ENCODE data around the gene UQCRC1.

The UQCRC1 gene

DNA sequence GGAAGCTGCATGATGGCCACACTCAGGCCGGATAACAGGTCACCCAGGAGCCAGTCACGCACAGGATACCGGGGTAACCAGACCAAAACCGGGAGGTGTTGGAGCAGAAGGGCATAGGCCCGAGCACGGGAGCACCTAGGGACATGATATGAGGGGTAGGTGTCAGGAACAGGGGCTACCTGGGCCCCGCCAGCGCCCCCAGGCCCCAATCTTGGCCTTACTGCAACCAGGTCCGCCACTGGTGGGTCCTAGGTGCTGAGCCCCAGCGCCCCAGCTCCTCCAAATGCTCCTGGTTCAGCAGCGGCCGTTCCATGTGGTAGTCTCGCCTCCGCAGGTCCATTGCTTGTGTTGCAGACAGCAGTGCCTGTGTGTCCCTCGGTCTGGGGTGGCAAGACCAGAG is 23.8 kb upstream of the UQCRC1 start:
- FAIRE-seq: no peak

- FAIRE-seq: no peak
These were observed 22.3 kb upstream of the UQCRC1 start for GRCh38 chr3:48631516-48632448.

DNA sequence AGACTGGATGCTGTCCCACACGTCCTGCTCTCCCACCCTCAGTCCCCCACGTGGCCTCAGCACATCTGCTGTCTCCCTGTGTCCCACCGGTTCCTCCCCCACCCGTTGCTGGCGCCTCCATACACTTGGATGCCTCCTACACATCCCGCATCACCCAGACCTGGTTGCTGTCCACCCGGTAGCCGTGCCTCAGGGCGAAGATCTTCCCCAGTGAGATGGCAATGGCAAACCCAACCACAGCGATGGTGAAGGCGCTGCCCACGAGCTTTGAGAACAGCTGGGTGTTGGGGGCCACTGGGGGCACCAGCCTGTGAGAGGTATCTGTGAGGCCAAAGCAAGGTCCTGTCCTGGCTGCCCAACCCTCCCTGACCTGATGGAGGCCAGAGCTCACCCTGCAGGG is 21.4 kb upstream of the UQCRC1 start:
- FAIRE-seq: no peak

GRCh38 chr3:48630407-48630806 is 21.0 kb upstream of the UQCRC1 start:
- FAIRE-seq: no peak

GRCh38 chr3:48629894-48630293 is 20.4 kb upstream of the UQCRC1 start:
- FAIRE-seq: no peak

DNA sequence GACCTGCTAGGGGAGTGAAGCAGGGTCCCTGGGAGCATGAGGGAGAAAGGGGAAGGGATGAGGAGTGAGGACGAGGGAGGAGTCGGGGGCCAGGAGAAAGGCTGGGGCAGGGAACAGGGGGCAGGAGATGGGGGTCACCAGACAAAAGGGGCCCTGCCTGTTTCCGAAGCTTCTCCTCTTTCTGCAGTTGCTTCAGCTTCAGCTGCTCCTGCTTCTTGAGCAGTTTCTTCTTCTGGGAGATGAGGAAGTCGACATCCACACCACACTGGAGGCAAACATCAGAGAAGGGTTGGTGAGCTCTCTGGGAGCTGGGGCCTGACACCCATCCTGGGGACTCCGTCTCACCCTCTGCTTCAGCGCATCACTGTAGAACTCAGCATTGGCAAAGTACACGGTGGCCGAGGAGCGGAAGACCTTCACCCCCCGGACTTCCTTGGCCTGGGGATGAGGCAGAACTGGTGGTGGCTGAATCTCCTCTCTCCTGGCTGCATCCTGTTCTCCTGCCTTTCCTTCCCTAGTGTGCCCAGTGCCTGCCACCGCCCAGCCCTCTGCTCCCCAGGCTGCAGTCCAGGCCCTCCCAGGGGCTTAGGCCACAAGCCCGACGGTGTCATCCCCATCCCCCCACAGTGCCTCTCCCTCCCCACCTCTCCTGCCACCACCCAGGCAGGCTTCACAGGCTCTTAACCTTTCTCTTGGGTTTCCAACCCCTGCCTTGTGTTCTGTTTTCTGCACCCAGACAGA is 19.0 kb upstream of the UQCRC1 start:
- FAIRE-seq: no peak

- FAIRE-seq: no peak
These were observed 16.2 kb upstream of the UQCRC1 start for GRCh38 chr3:48625600-48625999.

- no peak for FAIRE-seq
These were observed 15.3 kb upstream of the UQCRC1 start for GRCh38 chr3:48624767-48625166.

DNA sequence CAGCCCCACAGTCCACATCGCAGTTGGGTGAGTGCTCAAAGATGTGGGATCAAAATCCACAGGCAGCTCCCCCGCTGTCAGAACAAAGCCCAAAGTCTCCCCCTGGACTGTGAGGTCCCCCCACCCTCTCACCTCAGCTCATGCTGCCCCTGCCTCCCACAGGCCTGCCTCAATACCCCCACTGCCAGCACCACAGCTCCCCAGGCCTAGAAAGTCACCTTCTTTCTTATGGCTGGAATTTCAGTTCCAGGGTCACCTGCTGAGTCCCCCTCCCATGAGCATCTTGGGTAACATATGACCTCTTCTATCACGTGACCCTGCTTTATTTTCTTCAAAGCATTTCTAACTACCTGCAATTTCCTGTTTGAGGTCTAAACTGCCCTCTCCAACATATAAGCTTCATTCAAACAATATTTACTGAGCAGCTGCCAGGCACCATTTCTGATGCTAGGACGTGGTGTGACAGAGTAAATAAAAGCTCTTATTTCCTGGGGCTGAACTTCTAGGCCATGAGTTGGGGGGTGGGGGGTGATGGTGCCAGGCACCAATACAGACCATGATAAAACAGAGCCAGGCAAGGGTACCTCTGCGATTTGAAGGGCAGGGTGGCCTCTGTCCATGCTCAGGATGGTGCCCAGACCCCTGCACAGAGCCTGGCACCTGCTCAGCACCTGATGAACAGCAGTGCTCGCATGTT is 14.6 kb upstream of the UQCRC1 start:
- FAIRE-seq: no peak

- FAIRE-seq: no peak
These were observed 12.0 kb upstream of the UQCRC1 start, which contains the start of gene TMEM89 for GRCh38 chr3:48621461-48621869. TSS of gene TMEM89 (minus strand) at chr3:48621769. CDS start at chr3:48621756, 13 bp downstream.

GRCh38 chr3:48619541-48620524 is 10.4 kb upstream of the UQCRC1 start:
- no peak for FAIRE-seq

- FAIRE-seq: no peak
These were observed 8.1 kb upstream of the UQCRC1 start for GRCh38 chr3:48617559-48617958.

DNA sequence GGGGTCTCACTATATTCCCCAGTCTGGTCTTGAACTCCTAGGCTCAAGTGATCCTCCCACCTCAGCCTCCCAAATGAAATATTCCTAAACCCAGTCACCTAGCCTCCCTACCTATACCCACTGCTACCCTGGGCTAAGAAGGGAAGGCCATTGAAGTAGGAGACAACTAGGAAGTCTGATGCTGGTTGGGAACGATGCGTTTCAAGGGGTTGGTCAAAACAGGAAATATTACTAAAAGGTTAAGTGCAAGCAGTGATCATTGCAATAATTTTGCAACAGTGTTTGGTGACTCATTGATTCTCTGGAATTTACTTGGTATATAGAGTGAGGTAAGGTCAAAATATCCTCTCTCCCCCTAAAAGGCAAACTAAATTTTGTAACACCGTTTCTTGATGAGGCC is 4.6 kb upstream of the UQCRC1 start:
- no peak for FAIRE-seq

DNA sequence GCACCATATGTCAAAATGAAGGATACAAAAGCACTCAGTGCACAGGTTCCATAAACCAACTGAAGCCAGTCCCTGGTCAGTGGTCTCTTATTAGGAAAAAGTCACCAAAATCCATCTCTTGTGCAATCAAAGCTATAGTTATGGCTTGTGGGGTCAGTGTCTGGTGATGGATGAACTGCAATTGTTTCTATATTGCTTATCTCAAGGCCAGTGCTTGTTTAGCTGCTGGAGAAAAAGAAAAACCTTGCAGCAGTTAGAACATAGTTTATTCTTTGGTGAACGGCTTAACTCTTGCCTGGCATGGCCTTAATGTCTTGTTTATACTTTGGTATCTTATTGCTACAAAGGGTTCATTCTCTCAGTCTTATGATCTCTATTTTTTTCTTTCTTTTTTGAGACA is 2.9 kb upstream of the UQCRC1 start:
- no peak for FAIRE-seq

DNA sequence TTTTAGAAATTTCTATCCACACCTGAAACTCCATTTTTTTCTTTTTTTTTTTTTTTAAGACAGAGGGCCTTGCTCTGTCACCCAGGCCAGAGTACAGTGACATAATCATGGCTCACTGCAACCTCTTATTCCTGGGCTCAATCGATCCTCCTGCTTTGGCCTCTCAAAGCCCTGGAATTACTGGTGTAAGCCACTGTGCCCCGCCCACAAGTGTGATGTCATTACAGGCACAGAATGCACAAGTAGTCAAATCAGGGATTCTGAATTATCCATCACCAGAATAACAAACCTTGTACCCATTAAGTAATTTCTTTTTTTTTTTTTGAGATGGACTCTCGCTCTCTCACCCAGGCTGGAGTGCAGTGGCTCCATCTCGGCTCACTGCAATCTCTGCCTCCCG is 1.9 kb downstream of the UQCRC1 start:
- FAIRE-seq: no peak

DNA sequence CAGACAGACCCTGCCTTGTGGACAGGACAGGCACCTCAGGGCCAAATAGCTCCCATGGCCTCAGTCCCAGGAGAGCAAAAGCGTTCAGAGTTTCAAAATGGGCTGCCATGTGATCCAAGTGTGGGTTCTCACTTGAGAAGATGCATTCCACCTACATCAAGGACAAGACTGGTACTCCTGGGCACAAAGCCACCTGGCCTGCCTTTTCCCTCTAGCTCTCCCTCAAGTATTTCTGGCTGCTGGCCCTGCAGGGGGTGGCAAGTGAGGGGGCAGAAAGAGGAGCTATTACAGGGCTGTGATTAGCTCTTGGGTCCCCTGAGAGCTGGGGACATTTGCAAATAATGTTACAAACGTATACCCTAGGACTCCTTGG is 7.8 kb downstream of the UQCRC1 start:
- FAIRE-seq: no peak

DNA sequence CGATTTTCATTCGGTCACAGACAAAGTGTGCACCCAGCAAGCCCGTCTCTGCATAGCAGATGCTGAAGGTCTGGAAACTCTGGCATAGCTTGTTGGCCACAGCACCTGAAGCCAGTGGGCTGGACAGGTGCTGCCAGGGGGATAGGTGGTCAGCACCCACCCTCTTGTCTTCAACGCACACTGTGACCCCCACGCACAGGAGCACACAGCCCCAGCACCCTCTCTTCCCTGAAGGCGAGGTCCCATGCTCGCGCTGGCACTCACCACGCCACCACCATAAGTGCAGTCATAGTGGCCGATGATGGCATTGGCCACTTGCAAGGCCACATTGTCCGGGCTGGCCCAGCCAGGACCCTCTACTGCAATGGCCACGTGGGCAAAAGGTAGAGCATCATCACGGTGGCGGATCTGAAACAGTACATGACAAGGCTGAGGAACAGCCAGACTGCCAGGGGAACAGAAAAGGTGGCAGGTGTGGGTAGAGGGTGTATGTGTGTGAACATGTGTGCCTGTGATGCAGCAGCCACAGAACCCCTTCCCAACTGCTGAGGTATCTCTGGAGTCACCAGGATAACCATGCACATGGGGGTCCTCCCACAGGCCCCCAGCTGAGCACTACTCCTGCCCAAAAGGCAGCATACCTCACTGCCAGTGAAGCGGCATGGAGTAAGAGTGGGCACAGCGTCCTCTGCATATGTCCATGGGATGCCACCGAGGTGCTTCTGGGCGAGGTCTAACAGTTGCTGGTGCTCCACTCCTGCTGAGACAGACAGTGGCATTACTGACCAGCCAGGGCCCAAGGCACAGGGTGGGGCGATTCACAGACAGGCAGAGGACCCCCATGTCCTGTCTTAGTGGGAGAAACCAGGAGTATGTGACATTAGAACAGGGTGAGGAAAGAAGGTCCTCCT is 8.5 kb downstream of the UQCRC1 start:
- FAIRE-seq: no peak

DNA sequence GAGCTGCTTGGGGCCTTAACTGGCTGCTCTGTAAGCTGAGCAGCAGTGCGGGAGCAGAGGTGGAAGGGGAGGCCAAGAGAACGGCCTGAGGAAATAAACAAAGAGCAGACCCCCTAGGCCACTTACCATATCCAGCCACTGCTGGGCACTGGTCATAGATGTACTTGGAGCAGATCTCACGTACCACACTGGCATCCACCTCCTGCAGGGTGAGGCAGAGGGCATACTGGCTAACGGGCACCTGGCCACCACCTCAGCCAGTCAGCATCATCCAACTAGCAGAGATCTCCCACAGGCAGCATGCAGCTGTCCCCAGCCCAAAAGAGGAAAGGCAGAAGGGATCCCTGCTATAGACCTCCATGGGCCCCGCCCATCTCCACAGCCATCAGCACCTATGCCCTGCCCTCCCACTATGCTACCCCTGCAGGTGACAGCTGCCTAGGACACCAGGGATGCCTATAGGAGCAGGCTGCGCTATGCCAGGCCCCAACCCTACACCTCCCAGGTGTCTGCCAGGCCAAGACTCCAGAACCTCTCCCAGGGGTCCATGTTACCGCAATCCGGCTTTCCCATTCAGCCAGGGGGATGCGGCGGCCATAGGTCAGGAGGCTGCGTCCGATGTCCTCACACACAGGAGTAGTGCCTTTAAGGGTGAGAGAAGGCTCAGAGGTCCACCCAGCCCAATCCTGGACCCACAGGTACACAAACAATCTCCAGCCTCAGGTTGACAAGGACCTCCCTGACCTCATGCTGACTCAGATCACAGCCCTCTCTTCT is 9.7 kb downstream of the UQCRC1 start:
- FAIRE-seq: no peak

DNA sequence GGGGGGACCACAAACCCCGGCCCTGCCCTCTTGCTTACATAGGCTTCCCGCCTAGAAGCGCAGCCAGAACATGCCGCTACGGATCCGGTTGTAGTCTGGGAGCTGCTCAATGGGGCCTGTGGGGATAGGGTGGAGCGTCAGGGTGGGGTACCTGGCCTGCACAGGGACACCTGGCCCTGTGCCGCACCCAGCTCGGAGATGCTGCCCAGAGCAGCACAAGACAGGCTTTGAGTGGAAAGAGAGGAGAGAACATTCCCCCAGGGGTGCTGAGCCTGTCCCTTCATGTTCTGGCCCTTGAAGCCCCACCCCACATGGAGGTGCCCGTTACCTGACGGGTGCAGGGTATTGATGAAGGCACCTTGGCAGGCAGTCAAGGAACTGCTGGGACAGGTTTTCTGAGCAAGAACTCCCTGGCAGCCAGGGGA is 10.4 kb downstream of the UQCRC1 start:
- no peak for FAIRE-seq

All from TTC549 (cell line).